GM12891 (cell line): ENCODE data around the gene RARA.
A peak's percentile ranks its signal among the peaks of the same experiment; 100 is the strongest.

Source experiments
- DNase-seq: peaks from one replicate; pipeline ENCODE4 v3.0.0; 2011; ENCODE audit warnings: low spot score; ENCODE audit not compliant: insufficient read length
- FAIRE-seq: peaks from 2 replicates; lab custom pipeline; 2011; peaks lifted over from hg19 to GRCh38; lab: Jason Lieb, UNC
- PAX5 ChIP-seq: IDR thresholded peaks from 2 replicates; pipeline ENCODE4 v1.6.1; 2011; ENCODE audit warnings: low read length, moderate library complexity, mild to moderate bottlenecking; ENCODE audit not compliant: insufficient read depth, severe bottlenecking
- POLR2A ChIP-seq: IDR thresholded peaks from 2 replicates; pipeline ENCODE4 v1.6.1; 2011; ENCODE audit warnings: low read depth, low read length, control low read depth
- POLR2AphosphoS5 ChIP-seq: IDR thresholded peaks from 2 replicates; pipeline ENCODE4 v1.6.1; 2011; ENCODE audit warnings: low read depth, low read length, control low read depth
- POU2F2 ChIP-seq: IDR thresholded peaks from 2 replicates; pipeline ENCODE4 v1.6.1; 2011; ENCODE audit warnings: low read depth, mild to moderate bottlenecking, control low read depth, low read length, moderate library complexity
- SPI1 ChIP-seq: IDR thresholded peaks from 2 replicates; pipeline ENCODE4 v1.6.1; 2011; ENCODE audit warnings: low read depth, low read length, control low read depth
- TAF1 ChIP-seq: IDR thresholded peaks from 2 replicates; pipeline ENCODE4 v1.6.1; 2011; ENCODE audit warnings: low read depth, low read length, control low read depth

RARA gene

DNA sequence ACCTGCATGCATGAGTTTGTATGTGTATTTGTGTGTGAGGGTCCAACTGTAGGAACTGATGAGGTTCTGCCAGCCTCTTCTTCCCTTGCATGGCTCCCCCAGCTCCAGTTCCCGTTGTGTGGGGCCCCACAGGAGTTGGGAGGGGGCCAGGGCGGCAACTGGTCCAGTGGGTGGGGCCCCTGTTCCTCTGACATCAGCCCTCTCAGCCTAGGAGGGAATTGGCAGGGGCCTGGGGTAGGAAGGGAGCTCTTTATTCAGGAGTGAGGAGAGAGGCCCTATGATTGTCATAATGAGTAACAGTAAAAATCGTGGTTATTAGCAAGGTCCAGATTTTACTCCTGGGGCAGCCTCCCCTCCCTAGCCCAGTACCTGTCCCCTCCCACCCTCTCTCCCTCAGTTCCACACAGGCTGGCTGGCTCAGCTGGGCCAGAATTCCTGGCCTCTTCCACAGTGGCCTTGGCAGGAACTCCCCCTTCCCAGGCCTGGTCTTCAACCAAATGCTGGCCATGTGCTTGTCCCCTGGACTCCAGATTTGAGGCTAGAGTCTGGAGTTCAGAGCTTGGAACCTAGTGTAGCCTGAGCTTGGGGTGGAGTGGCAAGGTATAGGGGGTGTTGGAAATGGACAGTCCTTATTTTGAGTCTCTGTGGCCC, 18.9 kb downstream of the RARA start:
- TF ChIP-seq TAF1 = no peak
- TF ChIP-seq PAX5 = no peak
- TF ChIP-seq POLR2A = no peak
- TF ChIP-seq POU2F2 = no peak
- TF ChIP-seq POLR2AphosphoS5 = no peak
- no peak for TF ChIP-seq SPI1
- DNase-seq = no peak
- no peak for FAIRE-seq

DNA sequence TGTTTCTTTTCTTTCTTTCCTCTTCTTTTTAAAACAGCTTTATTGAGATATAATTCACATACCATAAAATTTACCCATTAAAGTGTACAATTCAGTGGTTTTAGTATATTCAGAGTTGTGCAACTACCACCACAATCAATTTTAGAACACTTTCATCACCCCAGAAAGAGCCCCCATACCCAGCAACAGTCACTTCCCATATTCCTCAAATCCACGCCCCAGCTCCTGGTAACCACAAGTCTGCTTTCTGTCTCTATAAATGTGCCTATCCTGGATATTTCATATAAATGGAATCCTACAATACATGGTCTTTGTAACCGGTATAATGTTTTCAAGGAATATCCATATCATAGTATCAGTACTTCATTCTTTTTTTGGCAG, 19.4 kb downstream of the RARA start:
- FAIRE-seq (no peak), DNase-seq (no peak)
- TF ChIP-seq SPI1 = no peak

GRCh38 chr17:40329839-40330794, 21.1 kb downstream of the RARA start:
- no peak for DNase-seq
- TF ChIP-seq PAX5 (no peak), SPI1 (peak; percentile 15; the same call in 1 of the 2 replicates), TAF1 (no peak), POLR2AphosphoS5 (no peak)
- peak; percentile 60 for FAIRE-seq

DNA sequence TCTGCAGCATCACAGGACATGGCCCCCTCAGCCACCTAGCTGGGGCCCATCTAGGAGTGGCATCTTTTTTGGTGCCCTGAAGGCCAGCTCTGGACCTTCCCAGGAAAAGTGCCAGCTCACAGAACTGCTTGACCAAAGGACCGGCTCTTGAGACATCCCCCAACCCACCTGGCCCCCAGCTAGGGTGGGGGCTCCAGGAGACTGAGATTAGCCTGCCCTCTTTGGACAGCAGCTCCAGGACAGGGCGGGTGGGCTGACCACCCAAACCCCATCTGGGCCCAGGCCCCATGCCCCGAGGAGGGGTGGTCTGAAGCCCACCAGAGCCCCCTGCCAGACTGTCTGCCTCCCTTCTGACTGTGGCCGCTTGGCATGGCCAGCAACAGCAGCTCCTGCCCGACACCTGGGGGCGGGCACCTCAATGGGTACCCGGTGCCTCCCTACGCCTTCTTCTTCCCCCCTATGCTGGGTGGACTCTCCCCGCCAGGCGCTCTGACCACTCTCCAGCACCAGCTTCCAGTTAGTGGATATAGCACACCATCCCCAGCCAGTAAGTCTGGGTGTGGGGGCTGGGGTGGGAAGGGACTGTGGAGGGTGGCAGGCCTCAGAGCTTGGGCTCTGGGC, 22.0 kb downstream of the RARA start:
- DNase-seq (no peak), FAIRE-seq (no peak)
- no peak for TF ChIP-seq POLR2AphosphoS5
- TF ChIP-seq POU2F2 = no peak
- no peak for TF ChIP-seq SPI1
- TF ChIP-seq TAF1 = no peak
- TF ChIP-seq PAX5 = no peak
- TF ChIP-seq POLR2A = no peak

DNA sequence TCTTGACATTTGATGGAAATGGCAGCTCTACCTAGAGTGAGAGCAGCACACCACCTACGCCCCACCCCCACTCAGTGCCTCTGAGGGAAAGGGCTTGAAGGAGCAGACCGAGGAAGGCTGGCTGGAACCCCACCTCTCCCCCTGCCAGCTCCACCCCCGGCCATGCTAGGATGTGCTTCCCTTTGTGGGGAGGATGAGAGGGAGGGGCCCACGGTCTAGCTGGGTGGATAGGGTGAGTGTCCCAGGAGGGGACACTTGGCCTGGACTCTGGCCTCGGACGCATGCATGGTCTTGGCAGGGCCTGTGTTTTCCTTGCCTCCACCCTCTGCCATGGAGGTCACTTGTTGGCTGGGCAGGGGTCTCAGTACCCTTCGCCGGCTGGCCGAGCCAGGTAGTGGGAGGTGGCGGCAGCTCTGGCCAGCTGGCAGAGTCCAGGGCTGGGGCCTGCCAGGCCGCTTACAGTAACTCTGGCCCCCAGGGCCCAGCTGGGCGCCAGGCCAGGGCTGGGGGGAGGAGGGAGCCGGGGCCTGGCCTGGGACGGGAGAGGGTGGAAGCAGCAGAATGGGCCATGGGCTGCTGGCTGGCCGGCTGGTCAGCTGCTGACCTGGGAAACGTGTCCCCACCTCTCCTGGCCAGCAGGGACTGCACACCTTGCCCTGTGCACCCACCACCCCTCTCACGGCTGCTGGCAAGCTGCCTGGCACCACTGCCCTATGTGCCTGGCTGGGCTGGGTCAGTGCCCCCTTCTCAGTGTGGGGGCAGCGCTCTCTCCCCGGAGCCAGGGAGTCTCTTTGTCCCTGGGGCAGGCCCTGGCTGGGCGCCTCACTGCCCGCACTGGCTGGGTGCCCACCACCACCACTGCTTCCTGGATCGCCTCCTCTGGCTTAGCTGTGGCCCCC, 23.0 kb downstream of the RARA start:
- FAIRE-seq = no peak
- DNase-seq = no peak
- TF ChIP-seq SPI1 (no peak), PAX5 (no peak), POLR2A (no peak), POLR2AphosphoS5 (no peak), POU2F2 (no peak), TAF1 (no peak)

DNA sequence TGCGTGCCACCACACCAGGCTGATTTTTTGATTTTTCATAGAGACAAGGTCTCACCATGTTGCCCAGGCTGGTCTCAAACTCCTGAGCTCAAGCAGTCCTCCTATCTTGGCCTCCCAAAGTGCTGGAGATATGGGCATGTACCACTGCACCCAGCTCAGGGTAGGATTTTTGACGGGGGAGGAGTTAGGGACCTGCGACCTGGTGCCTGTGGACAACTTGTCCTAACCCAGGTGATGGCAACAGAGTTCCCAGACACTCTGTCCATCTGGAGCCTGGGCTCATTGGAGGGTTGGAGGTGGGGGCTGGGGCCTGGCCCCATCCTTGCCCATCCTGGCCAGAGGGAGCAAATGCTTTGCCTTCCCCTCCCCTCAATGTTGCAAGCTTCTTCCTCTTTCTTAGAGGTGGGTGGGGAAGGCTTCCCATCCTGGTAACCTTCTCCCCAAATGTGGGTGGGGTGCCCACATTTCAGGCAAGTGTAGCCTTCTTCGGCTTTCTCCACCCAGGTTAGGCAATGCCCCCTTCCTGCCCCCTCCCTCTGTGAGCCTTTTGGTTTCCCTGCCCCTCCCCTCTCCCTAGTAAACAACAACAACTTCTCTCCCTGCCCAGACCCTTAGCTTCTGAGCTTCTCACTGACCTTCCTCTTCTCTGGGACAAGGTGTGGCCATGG, 24.9 kb downstream of the RARA start:
- no peak for FAIRE-seq
- TF ChIP-seq PAX5 = no peak
- no peak for TF ChIP-seq SPI1
- TF ChIP-seq POLR2A = no peak
- no peak for TF ChIP-seq POLR2AphosphoS5
- no peak for TF ChIP-seq TAF1
- TF ChIP-seq POU2F2 = no peak
- no peak for DNase-seq

DNA sequence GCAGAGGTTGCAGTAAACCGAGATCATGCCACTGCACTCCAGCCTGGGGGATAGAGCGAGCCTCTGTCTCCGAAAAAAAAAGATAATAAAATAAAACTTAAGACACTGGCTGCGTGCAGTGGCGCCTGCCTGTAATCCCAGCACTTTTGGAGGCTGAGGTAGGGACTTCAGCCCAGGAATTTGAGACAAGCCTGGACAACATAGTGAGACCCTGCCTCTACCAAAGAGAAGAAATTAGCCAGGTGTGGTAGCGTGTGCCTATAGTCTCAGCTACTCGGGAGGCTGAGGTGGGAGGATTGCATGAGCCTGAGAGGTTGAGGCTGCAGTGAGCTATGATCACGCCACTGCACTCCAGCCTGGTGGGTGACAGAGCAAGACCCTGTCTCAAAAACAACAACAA, 26.6 kb downstream of the RARA start:
- FAIRE-seq = no peak
- DNase-seq = no peak
- TF ChIP-seq POU2F2 = no peak
- no peak for TF ChIP-seq PAX5
- no peak for TF ChIP-seq SPI1
- TF ChIP-seq POLR2AphosphoS5 = no peak
- no peak for TF ChIP-seq TAF1
- no peak for TF ChIP-seq POLR2A

DNA sequence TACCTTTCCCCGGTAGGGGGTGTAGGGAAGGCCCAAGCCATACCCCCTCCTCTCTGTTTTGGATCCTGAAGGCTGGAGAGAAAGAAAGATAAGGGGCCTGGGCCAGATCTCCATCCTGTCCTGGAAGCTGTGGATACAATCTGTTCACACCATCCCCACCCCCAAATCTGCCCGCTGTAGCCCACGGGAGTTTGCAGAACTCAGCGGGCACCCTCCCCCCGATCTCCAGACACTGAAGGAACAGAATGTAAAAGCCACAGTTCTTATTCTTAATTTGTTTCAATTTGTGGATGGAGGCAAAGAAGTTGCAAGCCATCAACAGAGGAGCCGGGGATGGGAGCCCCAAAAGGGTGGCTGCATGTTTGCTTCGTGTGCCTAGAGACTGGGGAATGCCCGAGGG, 28.4 kb downstream of the RARA start:
- FAIRE-seq (no peak), DNase-seq (no peak)
- no peak for TF ChIP-seq TAF1
- TF ChIP-seq PAX5 = no peak
- no peak for TF ChIP-seq POLR2AphosphoS5
- no peak for TF ChIP-seq POLR2A
- no peak for TF ChIP-seq POU2F2
- no peak for TF ChIP-seq SPI1
